Testis (tissue), 2 donors: Measurements from ENCODE around the gene AGBL1.

Source experiments
- CTCF ChIP-seq, 3 experiments: fragments of 450-650 bp in 2 of 3; fragments of 200-600 bp in 1 of 3; sonication (generic) in 1 of 3; IDR thresholded peaks; one replicate each; pipeline ENCODE4 v1.5.1; 2016 to 2019; ENCODE audit warnings: antibody characterized with exemption in 3 of 3, mild to moderate bottlenecking in 2 of 3, moderate library complexity in 1 of 3
- POLR2A ChIP-seq: fragments of 450-650 bp; IDR thresholded peaks from one replicate; pipeline ENCODE4 v1.6.1; 2017; ENCODE audit warnings: antibody characterized with exemption, mild to moderate bottlenecking, moderate library complexity

GRCh38 chr15:86661580-86661979 lies 581.9 kb downstream of the AGBL1 start:
- TF ChIP-seq CTCF (IDR thresholded peaks at IDR 0.05) (no peak), POLR2A (no peak)
